Smooth muscle cell (in vitro differentiated cells): Measurements from ENCODE around the gene PGGHG. TPM values are rescaled to one million over a fixed set of nuclear protein-coding genes. Genes with fewer than 3 reads are reported as not detected.
"Not testable (repeated sequence)": the region's sequence is repeated elsewhere in the genome, so short reads cannot be mapped to it uniquely, and the experiment has no call there.

Experiments used
- DNase-seq: peaks from one replicate; lab custom pipeline; 2025; ENCODE audit not compliant: unreplicated experiment; lab: John Stamatoyannopoulos, UW
- H2AFZ ChIP-seq: fragments of 200-600 bp; sonication (generic); 2 replicates; pipeline ENCODE4 v1.6.0; 2016; ENCODE audit warnings: antibody characterized with exemption, low read depth, mild to moderate bottlenecking
- H3F3A ChIP-seq: fragments of 200-600 bp; sonication (generic); 2 replicates; pipeline ENCODE4 v1.6.0; 2017; ENCODE audit warnings: antibody characterized with exemption, low read depth
- H3K27ac ChIP-seq: fragments of 200-600 bp; sonication (generic); 2 replicates; pipeline ENCODE4 v1.5.1; 2016; ENCODE audit warnings: low read depth, mild to moderate bottlenecking
- H3K27me3 ChIP-seq: fragments of 200-600 bp; sonication (generic); 2 replicates; pipeline ENCODE4 v1.6.1; 2016; ENCODE audit warnings: low read depth, mild to moderate bottlenecking
- H3K36me3 ChIP-seq: fragments of 200-600 bp; sonication (generic); 2 replicates; pipeline ENCODE4 v1.5.1; 2016; ENCODE audit warnings: low read depth
- H3K4me1 ChIP-seq: fragments of 200-600 bp; sonication (generic); 2 replicates; pipeline ENCODE4 v1.5.1; 2016; ENCODE audit warnings: low read depth
- H3K4me2 ChIP-seq: fragments of 200-600 bp; sonication (generic); 2 replicates; pipeline ENCODE4 v1.6.0; 2016; ENCODE audit warnings: mild to moderate bottlenecking
- H3K4me3 ChIP-seq: fragments of 200-600 bp; sonication (generic); 2 replicates; pipeline ENCODE4 v1.5.1; 2016; ENCODE audit warnings: mild to moderate bottlenecking
- H3K79me2 ChIP-seq: fragments of 200-600 bp; sonication (generic); 2 replicates; pipeline ENCODE4 v1.6.0; 2016; ENCODE audit warnings: low read depth, mild to moderate bottlenecking
- H3K9ac ChIP-seq: fragments of 200-600 bp; sonication (generic); 2 replicates; pipeline ENCODE4 v1.6.0; 2016; ENCODE audit warnings: low read depth
- H3K9me3 ChIP-seq: fragments of 200-600 bp; sonication (generic); replicated peaks from 2 replicates; pipeline ENCODE4 v1.5.1; 2016; ENCODE audit warnings: low read depth
- H4K20me1 ChIP-seq: fragments of 200-600 bp; sonication (generic); 2 replicates; pipeline ENCODE4 v1.6.0; 2016; ENCODE audit warnings: low read depth
- WGBS: methylation state at CpG from one replicate; pipeline ENCODE4 v1.1.7; 2016; ENCODE audit warnings: low lambda C conversion rate; 5-methylcytosine and 5-hydroxymethylcytosine counted together
- polyA plus RNA-seq: library from polyadenylated mRNA; unstranded; fragments of >200 nt; fragmentation: Nextera tagmentation; extraction: Ambion mirVana; gene quantifications from 2 replicates; pipeline ENCODE4 v1.2.1, GENCODE V29; 2016
- total RNA-seq: library from RNA; depleted of rRNA; stranded (reverse); fragments of >200 nt; gene quantifications from 2 replicates; pipeline ENCODE4 v1.2.3, GENCODE V29; 2014
- TF ChIP-seq, protein P1 (sequence below): fragments of 200-600 bp; sonication (generic); IDR thresholded peaks from 2 replicates; pipeline ENCODE4 v1.5.1; 2017; ENCODE audit warnings: borderline replicate concordance, mild to moderate bottlenecking, antibody characterized with exemption; ENCODE audit not compliant: insufficient read depth, poor library complexity, severe bottlenecking

The PGGHG gene
- total and polyA plus RNA-seq, 2 experiments from 2014 or later = 8.6 to 16.6 TPM

DNA sequence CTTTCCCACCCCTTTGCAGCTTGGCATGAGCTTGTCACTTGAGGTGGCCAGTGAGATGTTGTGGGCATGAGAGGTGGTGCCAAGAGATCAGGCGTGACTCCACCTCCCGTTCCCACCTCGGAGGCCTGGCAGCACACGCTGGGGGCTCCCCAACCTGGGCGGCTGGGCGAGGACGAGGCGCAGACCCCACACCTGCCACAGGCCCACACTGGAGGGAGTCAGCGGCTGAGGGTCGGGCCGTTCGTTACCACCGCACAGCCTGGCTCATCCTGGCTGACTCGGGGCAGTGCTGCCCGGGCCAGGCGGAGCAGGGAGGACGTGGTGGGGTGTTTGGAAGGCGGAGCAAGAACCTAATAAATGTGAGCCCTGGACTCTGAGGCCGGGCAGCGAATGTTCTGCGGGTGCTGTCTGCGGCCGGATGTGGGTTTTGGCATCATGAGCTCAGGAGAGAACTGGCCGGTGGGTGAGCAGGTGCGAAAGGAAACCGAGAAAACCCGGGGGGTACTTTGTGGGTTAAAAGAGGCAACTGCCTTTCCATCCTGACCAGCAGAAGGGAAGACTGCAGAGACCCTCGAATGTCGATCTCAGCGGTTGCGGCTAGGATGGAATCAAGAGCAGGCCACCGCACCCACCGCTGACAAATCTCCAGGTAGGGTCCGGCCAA lies 41.9 kb downstream of the PGGHG start:
- Histone ChIP-seq H2AFZ (no peak overlapping the region), H3K4me3 (no peak overlapping the region), H3F3A (peaks cover 8% of the 10 kb centered on the region), H3K9me3 (no peaks in the 10 kb centered on the region), H3K36me3 (no peaks in the 10 kb centered on the region), H3K79me2 (peaks cover 4% of the 10 kb centered on the region), H3K4me2 (no peak overlapping the region), H3K9ac (no peak overlapping the region), H4K20me1 (no peaks in the 10 kb centered on the region), H3K4me1 (peaks cover 32% of the 10 kb centered on the region), H3K27me3 (no peaks in the 10 kb centered on the region), H3K27ac (no peak overlapping the region)
- TF ChIP-seq, protein P1, sequence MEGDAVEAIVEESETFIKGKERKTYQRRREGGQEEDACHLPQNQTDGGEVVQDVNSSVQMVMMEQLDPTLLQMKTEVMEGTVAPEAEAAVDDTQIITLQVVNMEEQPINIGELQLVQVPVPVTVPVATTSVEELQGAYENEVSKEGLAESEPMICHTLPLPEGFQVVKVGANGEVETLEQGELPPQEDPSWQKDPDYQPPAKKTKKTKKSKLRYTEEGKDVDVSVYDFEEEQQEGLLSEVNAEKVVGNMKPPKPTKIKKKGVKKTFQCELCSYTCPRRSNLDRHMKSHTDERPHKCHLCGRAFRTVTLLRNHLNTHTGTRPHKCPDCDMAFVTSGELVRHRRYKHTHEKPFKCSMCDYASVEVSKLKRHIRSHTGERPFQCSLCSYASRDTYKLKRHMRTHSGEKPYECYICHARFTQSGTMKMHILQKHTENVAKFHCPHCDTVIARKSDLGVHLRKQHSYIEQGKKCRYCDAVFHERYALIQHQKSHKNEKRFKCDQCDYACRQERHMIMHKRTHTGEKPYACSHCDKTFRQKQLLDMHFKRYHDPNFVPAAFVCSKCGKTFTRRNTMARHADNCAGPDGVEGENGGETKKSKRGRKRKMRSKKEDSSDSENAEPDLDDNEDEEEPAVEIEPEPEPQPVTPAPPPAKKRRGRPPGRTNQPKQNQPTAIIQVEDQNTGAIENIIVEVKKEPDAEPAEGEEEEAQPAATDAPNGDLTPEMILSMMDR = no peak
- 95% methylated on average over 34 of the region's 34 CpGs for WGBS
- DNase-seq = no peak

DNA sequence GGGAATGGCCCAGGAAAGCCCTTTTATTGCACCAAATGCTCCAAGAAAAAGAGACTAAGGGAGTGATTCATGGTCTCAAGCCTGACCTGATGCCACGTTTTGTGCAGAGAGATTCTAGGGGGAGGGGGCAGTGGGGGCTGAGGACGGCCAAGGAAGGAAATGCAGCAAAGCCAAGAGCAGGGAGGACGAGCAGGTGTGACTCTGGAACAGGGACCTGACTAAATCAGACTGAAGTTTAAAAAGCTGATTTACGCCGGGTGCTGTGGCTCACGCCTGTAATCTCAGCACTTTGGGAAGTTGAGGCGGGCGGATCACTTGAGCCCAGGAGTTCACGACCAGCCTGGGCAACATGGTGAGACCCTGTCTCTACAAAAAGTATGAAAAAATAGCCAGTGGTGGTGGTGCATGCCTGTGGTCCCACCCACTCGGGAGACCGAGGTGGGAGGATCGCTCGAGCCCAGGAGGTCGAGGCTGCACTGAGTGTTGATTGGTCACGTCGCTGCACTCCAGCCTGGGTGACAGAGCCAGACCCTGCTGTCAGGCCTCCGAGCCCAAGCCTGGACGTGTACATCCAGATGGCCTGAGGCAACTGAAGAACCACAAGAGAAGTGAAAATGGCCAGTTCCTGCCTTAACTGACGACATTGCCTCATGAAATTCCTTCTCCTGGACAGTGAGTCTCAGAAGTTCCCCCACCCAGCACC lies 42.6 kb downstream of the PGGHG start:
- TF ChIP-seq, protein P1 = no peak
- WGBS = 89% methylated on average over 19 of the region's 19 CpGs
- no peaks in the 10 kb centered on the region for H3K27me3 ChIP-seq

DNA sequence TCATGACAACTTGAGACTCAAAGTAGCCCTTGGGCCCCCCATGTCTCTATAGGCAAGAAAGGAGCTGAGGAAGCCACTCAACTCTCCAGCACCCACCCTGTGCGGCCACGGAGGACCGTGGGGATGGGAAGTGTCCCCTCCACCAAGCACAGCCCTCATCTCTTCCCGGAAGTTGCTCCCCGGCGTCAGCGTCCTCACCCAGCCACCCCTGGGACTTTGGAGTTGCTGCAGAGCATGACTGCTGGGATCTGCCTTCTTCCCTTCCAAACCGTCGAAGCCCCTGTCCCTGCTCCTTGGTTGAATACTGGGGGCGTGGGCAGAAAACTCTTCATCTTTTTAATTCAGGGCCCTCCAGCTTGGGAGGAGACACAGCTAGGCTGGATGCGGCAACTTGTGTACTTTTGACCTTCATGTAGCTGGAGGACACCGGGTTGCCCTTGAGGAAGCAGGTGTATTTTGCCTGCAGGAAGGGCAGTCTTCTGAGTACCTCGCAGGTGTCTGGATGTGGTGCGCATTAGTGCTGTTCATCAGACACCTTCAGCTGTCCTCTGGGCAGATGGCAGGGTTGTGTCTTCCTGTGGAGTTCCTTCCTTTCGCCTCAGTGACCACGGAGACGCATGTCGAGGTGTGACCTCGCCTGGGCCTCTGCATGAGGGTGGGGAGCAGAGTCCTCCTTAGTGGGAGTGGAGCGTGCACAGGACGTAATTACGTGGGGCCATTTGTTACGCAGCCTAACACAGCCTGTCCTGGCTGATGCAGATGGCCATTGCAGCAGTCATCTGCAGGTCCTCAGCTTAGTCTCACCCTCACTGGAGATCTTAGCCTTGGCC lies 43.9 kb downstream of the PGGHG start:
- no peaks in the 10 kb centered on the region for H3K27me3 ChIP-seq
- H3K9ac ChIP-seq = no peak overlapping the region
- no peak overlapping the region for H3K4me2 ChIP-seq
- no peak overlapping the region for H3K4me3 ChIP-seq
- no peak overlapping the region for H3K27ac ChIP-seq
- peaks cover 3% of the 10 kb centered on the region for H3K79me2 ChIP-seq
- H3K4me1 ChIP-seq = peaks cover 38% of the 10 kb centered on the region
- no peaks in the 10 kb centered on the region for H3K36me3 ChIP-seq
- WGBS = 97% methylated on average over 23 of the region's 23 CpGs
- no peaks in the 10 kb centered on the region for H4K20me1 ChIP-seq
- H3K9me3 ChIP-seq = no peaks in the 10 kb centered on the region
- peaks cover 8% of the 10 kb centered on the region for H3F3A ChIP-seq
- no peak for DNase-seq
- H2AFZ ChIP-seq = no peak overlapping the region
- TF ChIP-seq, protein P1 = no peak

More for the DNA sequence above, 42.6 kb downstream of the PGGHG start:
- Histone ChIP-seq H3K9me3 (no peaks in the 10 kb centered on the region), H3K4me3 (no peak overlapping the region), H3K4me1 (peaks cover 39% of the 10 kb centered on the region), H3K27ac (no peak overlapping the region), H3K79me2 (peaks cover 4% of the 10 kb centered on the region), H2AFZ (no peak overlapping the region), H3K36me3 (no peaks in the 10 kb centered on the region), H3K9ac (no peak overlapping the region), H3F3A (peaks cover 8% of the 10 kb centered on the region), H4K20me1 (no peaks in the 10 kb centered on the region), H3K4me2 (no peak overlapping the region)
- no peak for DNase-seq

DNA sequence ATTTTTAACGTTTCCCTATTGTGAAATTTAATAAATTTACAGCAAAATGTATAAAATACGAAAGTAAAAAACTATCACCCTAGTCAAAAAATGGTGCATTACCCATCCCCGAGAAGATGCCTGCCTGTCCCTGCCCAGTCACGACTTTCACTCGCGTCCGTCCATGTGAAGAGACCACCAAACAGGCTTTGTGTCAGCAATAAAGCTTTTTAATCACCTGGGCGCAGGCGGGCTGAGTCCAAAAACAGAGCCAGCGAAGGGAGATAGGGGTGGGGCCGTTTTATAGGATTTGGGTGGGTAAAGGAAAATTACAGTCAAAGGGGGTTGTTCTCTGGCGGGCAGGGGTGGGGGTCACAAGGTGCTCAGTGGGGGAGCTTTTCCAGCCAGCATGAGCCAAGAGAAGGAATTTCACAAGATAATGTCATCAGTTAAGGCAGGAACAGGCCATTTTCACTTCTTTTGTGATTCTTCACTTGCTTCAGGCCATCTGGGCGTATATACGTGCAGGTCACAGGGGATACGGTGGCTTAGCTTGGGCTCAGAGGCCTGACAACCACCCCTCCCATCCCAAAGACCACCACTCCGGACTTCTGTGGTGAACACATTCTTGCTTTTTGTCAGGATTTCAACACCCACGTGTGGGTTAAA lies 44.8 kb downstream of the PGGHG start:
- H4K20me1 ChIP-seq, H3K27me3 ChIP-seq, H3K36me3 ChIP-seq, H3F3A ChIP-seq, H3K9ac ChIP-seq, DNase-seq, H3K79me2 ChIP-seq, H3K9me3 ChIP-seq, H3K4me3 ChIP-seq: not testable (repeated sequence)
- 51% methylated on average over 17 of the region's 17 CpGs for WGBS
- Histone ChIP-seq H2AFZ (peak overlapping the region; percentile 51), H3K4me2 (peak overlapping the region; percentile 77), H3K4me1 (peaks cover 38% of the 10 kb centered on the region), H3K27ac (peak overlapping the region; percentile 87)
